Stimulated activated naive B cell treated with anti-CD40 and anti-IgM and Interleukin-4, amounts not matched to agents 10 μg/mL and 1 μg/mL and 100 μg/mL, for 72 hours (primary cell): ENCODE results near the gene ZNF780B.

ENCODE experiments used
- ATAC-seq, 2 donors: fragments of 150-1000 bp; cut with Tn5 transposase; replicated peaks; 2 replicates each; pipeline ENCODE4 v1.10.0; 2021; ENCODE audit warnings: moderate library complexity in 1 of 2
- DNase-seq: peaks from one replicate; pipeline ENCODE4 v3.0.0; 2021
- H3K27ac Mint-ChIP-seq: one replicate; pipeline ENCODE4 v1.8.0; 2022; ENCODE audit warnings: mild to moderate bottlenecking, mixed read lengths
- H3K27me3 Mint-ChIP-seq, 2 donors: one replicate each; pipeline ENCODE4 v1.8.0; 2022; ENCODE audit warnings: mixed read lengths in 2 of 2
- H3K36me3 Mint-ChIP-seq, 2 donors: one replicate each; pipeline ENCODE4 v1.8.0; 2022; ENCODE audit warnings: mixed read lengths in 2 of 2, mild to moderate bottlenecking in 1 of 2
- H3K4me1 Mint-ChIP-seq, 2 donors: one replicate each; pipeline ENCODE4 v1.8.0; 2022; ENCODE audit warnings: mixed read lengths in 2 of 2, mild to moderate bottlenecking in 1 of 2
- H3K4me3 Mint-ChIP-seq, 2 donors: one replicate each; pipeline ENCODE4 v1.8.0; 2022; ENCODE audit warnings: mild to moderate bottlenecking in 2 of 2, mixed read lengths in 2 of 2, moderate library complexity in 1 of 2
- H3K9me3 Mint-ChIP-seq, 2 donors: one replicate each; pipeline ENCODE4 v1.8.0; 2022; ENCODE audit warnings: mixed read lengths in 2 of 2, mild to moderate bottlenecking in 1 of 2

ZNF780B gene

DNA sequence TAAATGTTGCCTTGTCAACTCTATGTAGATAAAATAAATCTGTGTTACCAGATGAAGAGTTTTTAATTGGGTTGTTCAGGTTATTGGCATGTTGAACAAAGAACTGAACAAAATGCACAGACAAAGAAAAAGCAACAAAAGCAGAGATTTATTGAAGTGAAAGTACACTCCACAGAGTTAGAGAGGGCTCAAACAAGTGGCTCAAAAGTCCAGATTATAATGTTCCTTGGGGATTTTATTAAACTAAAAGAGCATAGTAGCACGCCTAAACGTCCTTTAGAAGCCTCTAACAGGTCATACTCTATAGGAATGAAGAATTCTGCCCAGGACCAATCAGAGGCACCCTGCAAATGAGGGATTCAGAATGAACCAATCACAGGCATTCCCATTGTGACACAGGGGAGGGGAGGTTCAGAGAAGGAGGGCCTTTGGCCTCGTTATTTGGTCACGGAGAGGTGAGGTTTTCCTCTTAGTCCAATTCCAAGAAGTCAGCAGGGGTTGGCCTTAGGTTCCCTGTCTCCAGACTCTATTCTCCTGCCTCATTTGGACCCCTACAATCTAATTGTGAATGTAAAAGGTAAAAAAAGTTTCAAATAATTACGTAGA is 72.2 kb downstream of the ZNF780B start:
- ATAC-seq, result no peak
- peaks cover 0 to under 1% of the 10 kb centered on the region in 2 donors for H3K4me1 Mint-ChIP-seq
- peaks cover 56 to 79% of the 10 kb centered on the region in 2 donors for H3K36me3 Mint-ChIP-seq
- peaks cover 20 to 23% of the 10 kb centered on the region in 2 donors for H3K9me3 Mint-ChIP-seq
- DNase-seq, result no peak
- H3K27ac Mint-ChIP-seq, result no peak overlapping the region
- no peaks in the 10 kb centered on the region for H3K27me3 Mint-ChIP-seq
- no peak overlapping the region for H3K4me3 Mint-ChIP-seq

DNA sequence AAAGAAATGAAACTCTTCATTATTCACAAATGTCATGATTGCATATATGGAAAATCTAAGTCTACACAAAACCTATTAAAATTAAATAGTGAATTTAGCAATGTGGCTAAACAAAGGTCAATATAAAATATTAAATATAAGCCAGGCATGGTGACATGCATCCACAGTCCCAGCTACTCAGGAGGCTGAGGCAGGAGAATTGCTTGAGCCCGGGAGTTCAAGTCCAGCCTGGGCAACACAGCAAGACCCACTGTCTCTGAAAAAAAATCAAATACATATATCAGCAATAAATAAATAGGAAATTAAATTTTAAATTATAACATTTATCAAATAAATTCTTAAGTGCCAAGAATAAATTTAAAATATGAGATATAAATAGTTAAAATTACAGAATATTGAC is 73.1 kb downstream of the ZNF780B start:
- peaks cover 60 to 83% of the 10 kb centered on the region in 2 donors for H3K36me3 Mint-ChIP-seq
- no peaks in the 10 kb centered on the region for H3K4me1 Mint-ChIP-seq
- no peak overlapping the region for H3K27ac Mint-ChIP-seq
- ATAC-seq, result no peak
- H3K9me3 Mint-ChIP-seq, result peaks cover 20 to 23% of the 10 kb centered on the region in 2 donors
- H3K27me3 Mint-ChIP-seq, result no peaks in the 10 kb centered on the region
- no peak for DNase-seq
- H3K4me3 Mint-ChIP-seq, result no peak overlapping the region
